NCI-H2227 (cell line): ENCODE results near the gene NECTIN4.
A peak's percentile ranks its signal among the peaks of the same experiment; 100 is the strongest.
"Not testable (repeated sequence)": the region's sequence is repeated elsewhere in the genome, so short reads cannot be mapped to it uniquely, and the experiment has no call there.

Experiments used
- DNase-seq: peaks from one replicate; lab custom pipeline; 2025; ENCODE audit not compliant: unreplicated experiment; lab: John Stamatoyannopoulos, UW

Gene NECTIN4

GRCh38 chr1:161033751-161034150 is 55.6 kb downstream of the NECTIN4 start:
- DNase-seq, result no peak

GRCh38 chr1:161032409-161032808 is 56.9 kb downstream of the NECTIN4 start:
- DNase-seq, result no peak

- DNase-seq, result no peak
Measured at GRCh38 chr1:161031874-161032273, 57.5 kb downstream of the NECTIN4 start.

- not testable (repeated sequence) for DNase-seq
Measured at GRCh38 chr1:161029466-161029865, 59.9 kb downstream of the NECTIN4 start.

- not testable (repeated sequence) for DNase-seq
Measured at GRCh38 chr1:161026954-161027353, 62.4 kb downstream of the NECTIN4 start.

- DNase-seq, result not testable (repeated sequence)
Measured at GRCh38 chr1:161022432-161022831, 66.9 kb downstream of the NECTIN4 start.

- DNase-seq, result no peak
Measured at GRCh38 chr1:161021970-161022353, 67.4 kb downstream of the NECTIN4 start.

- DNase-seq, result peak; percentile 91
Measured at GRCh38 chr1:161021165-161021969, 68.0 kb downstream of the NECTIN4 start.
